ENCODE data around the gene SLC22A23.

DNA sequence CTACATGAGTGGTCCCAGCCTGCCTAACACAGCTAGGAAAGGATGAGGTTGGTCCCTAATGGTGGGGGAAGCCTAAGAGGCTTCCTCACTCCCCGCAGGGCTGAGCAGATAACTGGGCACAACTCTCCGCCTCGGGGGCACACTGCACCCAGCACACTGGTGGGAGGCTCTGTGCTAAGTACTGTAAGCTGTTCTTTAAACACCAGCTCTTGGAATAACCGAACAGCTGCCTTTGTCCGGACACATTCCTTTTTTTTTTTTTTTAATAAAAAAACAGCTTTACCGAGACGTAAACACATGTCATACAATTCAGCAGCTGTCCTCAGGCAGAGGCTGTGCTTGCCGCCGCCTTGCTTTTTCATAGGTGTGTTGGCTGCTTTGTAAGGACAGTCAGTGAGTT is 191.2 kb downstream of the SLC22A23 start:
- TF ChIP-seq, protein P1, sequence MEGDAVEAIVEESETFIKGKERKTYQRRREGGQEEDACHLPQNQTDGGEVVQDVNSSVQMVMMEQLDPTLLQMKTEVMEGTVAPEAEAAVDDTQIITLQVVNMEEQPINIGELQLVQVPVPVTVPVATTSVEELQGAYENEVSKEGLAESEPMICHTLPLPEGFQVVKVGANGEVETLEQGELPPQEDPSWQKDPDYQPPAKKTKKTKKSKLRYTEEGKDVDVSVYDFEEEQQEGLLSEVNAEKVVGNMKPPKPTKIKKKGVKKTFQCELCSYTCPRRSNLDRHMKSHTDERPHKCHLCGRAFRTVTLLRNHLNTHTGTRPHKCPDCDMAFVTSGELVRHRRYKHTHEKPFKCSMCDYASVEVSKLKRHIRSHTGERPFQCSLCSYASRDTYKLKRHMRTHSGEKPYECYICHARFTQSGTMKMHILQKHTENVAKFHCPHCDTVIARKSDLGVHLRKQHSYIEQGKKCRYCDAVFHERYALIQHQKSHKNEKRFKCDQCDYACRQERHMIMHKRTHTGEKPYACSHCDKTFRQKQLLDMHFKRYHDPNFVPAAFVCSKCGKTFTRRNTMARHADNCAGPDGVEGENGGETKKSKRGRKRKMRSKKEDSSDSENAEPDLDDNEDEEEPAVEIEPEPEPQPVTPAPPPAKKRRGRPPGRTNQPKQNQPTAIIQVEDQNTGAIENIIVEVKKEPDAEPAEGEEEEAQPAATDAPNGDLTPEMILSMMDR (IDR thresholded peaks at IDR 0.05): no peak
- TF ChIP-seq, protein P2, sequence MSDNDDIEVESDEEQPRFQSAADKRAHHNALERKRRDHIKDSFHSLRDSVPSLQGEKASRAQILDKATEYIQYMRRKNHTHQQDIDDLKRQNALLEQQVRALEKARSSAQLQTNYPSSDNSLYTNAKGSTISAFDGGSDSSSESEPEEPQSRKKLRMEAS (CRISPR knock-in tag; IDR thresholded peaks at IDR 0.05): no peak
- TF ChIP-seq HMGA2 (CRISPR knock-in tag; IDR thresholded peaks at IDR 0.05) (no peak), RORB (CRISPR knock-in tag; IDR thresholded peaks at IDR 0.05) (no peak)
- TF ChIP-seq, protein P3, sequence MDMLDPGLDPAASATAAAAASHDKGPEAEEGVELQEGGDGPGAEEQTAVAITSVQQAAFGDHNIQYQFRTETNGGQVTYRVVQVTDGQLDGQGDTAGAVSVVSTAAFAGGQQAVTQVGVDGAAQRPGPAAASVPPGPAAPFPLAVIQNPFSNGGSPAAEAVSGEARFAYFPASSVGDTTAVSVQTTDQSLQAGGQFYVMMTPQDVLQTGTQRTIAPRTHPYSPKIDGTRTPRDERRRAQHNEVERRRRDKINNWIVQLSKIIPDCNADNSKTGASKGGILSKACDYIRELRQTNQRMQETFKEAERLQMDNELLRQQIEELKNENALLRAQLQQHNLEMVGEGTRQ (CRISPR knock-in tag; IDR thresholded peaks at IDR 0.05): no peak
- TF ChIP-seq, protein P4, sequence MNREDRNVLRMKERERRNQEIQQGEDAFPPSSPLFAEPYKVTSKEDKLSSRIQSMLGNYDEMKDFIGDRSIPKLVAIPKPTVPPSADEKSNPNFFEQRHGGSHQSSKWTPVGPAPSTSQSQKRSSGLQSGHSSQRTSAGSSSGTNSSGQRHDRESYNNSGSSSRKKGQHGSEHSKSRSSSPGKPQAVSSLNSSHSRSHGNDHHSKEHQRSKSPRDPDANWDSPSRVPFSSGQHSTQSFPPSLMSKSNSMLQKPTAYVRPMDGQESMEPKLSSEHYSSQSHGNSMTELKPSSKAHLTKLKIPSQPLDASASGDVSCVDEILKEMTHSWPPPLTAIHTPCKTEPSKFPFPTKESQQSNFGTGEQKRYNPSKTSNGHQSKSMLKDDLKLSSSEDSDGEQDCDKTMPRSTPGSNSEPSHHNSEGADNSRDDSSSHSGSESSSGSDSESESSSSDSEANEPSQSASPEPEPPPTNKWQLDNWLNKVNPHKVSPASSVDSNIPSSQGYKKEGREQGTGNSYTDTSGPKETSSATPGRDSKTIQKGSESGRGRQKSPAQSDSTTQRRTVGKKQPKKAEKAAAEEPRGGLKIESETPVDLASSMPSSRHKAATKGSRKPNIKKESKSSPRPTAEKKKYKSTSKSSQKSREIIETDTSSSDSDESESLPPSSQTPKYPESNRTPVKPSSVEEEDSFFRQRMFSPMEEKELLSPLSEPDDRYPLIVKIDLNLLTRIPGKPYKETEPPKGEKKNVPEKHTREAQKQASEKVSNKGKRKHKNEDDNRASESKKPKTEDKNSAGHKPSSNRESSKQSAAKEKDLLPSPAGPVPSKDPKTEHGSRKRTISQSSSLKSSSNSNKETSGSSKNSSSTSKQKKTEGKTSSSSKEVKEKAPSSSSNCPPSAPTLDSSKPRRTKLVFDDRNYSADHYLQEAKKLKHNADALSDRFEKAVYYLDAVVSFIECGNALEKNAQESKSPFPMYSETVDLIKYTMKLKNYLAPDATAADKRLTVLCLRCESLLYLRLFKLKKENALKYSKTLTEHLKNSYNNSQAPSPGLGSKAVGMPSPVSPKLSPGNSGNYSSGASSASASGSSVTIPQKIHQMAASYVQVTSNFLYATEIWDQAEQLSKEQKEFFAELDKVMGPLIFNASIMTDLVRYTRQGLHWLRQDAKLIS (CRISPR knock-in tag; IDR thresholded peaks at IDR 0.05; ENCODE audit: borderline replicate concordance): no peak
- TF ChIP-seq, protein P5, sequence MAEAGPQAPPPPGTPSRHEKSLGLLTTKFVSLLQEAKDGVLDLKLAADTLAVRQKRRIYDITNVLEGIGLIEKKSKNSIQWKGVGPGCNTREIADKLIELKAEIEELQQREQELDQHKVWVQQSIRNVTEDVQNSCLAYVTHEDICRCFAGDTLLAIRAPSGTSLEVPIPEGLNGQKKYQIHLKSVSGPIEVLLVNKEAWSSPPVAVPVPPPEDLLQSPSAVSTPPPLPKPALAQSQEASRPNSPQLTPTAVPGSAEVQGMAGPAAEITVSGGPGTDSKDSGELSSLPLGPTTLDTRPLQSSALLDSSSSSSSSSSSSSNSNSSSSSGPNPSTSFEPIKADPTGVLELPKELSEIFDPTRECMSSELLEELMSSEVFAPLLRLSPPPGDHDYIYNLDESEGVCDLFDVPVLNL (CRISPR knock-in tag; IDR thresholded peaks at IDR 0.05; ENCODE audit: borderline replicate concordance, low read depth): no peak
